Measurements from ENCODE around the gene PLEKHH3. TPM values are rescaled to one million over a fixed set of nuclear protein-coding genes. Genes with fewer than 3 reads are reported as not detected.
"Not testable (repeated sequence)": the region's sequence is repeated elsewhere in the genome, so short reads cannot be mapped to it uniquely, and the experiment has no call there.

The PLEKHH3 gene
- polyA plus RNA-seq, 4 donors, result 13.5 to 19.4 (median 15.1) TPM

- no peak for DNase-seq (ENCODE audit: low read depth in 4 of 4, low spot score in 3 of 4)
These were observed 36.7 kb downstream of the PLEKHH3 start for GRCh38 chr17:42640121-42640520.

- no peak for DNase-seq (ENCODE audit: low read depth in 4 of 4, low spot score in 3 of 4)
These were observed 37.2 kb downstream of the PLEKHH3 start for GRCh38 chr17:42639525-42640113.

GRCh38 chr17:42632949-42633444 lies 43.8 kb downstream of the PLEKHH3 start:
- no peak for DNase-seq (ENCODE audit: low read depth in 4 of 4, low spot score in 3 of 4)

- DNase-seq (ENCODE audit: low read depth in 4 of 4, low spot score in 3 of 4), result no peak
These were observed 47.3 kb downstream of the PLEKHH3 start for GRCh38 chr17:42629411-42630009.

- DNase-seq (ENCODE audit: low read depth in 4 of 4, low spot score in 3 of 4), result not testable (repeated sequence)
These were observed 49.6 kb downstream of the PLEKHH3 start for GRCh38 chr17:42627032-42627764.

DNA sequence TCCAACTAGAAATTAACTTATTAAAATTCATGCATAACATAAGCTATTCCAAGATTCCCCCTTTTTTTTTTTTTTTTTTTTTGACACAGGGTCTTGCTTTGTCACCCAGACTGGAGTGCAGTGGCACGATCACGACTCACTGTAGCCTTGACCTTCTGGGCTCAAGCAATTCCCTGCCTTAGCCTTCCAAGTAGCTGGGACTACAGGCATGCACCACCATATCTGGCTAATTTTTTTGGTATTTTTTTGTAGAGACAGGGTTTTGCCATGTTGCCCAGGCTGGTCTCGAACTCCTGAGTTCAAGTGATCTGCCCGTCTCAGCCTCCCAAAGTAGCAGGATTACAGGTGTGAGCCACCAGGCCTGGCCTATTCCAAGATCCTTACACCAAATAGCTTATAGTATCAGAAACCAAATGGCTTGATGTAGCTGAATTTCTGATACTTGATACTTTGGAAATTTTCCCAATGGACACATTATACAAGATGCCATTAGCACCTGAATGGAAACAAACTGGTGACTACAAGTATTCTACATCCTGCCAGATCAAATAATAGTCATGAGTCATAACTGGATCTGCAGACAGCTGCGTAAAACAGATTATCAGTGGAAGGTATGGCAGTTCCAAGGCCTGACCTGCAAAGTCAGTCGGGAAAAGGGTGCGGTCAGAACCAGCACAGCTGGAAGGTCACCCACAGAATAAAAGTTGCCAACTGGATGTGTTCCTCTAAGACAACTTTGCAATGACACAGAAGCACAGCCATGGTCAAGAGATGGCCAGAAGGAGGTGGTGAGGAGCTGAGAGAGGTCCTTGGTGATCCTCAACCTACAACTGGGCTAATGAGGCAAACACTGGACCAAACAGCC lies 52.8 kb downstream of the PLEKHH3 start:
- DNase-seq (ENCODE audit: low read depth in 4 of 4, low spot score in 3 of 4), result no peak

GRCh38 chr17:42623271-42623670 lies 53.5 kb downstream of the PLEKHH3 start:
- no peak for DNase-seq (ENCODE audit: low read depth in 4 of 4, low spot score in 3 of 4)

DNA sequence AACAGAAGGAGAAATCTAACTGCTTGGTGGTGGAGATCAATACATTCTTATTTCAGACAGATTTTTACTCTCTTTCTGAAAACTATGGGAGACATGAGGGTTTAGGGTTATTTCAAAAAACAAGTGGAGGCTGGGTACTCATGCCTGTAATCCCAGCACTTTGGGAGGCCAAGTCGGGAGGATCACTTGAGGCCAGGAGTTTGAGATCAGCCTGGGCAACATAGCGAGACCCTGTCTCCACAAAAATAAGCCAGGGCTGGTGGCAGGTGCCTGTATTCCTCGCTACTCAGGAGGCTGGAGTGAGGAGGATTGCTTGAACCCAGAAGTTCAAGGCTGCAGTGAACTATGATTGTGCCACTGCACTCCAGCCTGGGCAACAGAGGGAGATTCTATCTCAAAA lies 54.8 kb downstream of the PLEKHH3 start:
- DNase-seq (ENCODE audit: low read depth in 4 of 4, low spot score in 3 of 4), result not testable (repeated sequence)

DNA sequence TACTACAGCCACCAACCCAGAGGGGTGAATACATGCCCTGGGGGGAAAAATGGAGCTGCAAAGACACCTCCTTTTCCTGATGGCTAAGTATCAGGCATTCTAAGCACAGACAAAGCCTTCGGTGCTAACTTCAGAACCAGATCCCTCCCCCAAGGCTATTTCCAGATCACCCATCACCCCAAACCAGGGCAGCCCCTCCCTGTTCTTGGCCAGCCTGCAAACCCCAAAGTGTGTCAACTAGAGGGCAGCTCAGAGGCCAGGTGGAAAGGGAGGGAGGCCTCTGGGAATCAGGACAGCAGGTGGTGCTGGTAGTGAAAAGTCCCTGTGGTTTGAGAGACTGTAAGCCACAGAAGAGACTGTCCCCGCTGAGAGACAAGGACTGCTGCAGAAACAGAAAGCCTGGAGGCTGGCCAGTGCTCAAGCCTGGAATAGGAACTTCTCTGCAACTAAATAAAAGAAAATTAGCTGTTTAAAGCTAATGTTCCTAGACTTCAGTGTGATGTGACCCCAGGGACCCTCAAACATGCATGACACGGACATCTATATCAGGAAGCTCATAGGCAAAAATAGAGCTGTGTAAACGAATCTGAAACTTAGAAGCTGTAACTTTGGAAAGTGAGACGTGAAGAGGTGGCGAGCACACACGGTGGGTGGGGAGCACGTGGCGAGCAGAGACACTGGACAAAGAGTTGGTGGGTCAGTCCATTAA lies 58.2 kb downstream of the PLEKHH3 start:
- no peak for DNase-seq (ENCODE audit: low read depth in 4 of 4, low spot score in 3 of 4)

- no peak for DNase-seq (ENCODE audit: low read depth in 4 of 4, low spot score in 3 of 4)
These were observed 58.8 kb downstream of the PLEKHH3 start for GRCh38 chr17:42617956-42618431.

Other genes with a start within 250 kb of the PLEKHH3 start
- 10 to 100 TPM; 43.1 to 58.2 (median 55.1) TPM for gene ATP6V0A1, start 218.1 kb downstream of the PLEKHH3 start, polyA plus RNA-seq (ENCODE audit: insufficient read length in 4 of 4)
- gene NAGLU, start 140.8 kb downstream of the PLEKHH3 start, polyA plus RNA-seq (ENCODE audit: insufficient read length in 4 of 4), result 10 to 100 TPM; 18.8 to 31.7 (median 24.2) TPM
- gene HSD17B1, start 124.1 kb downstream of the PLEKHH3 start, polyA plus RNA-seq (ENCODE audit: insufficient read length in 4 of 4), result 1 to 10 TPM; 3.0 to 4.8 (median 3.4) TPM
- gene COASY, start 114.8 kb downstream of the PLEKHH3 start, polyA plus RNA-seq (ENCODE audit: insufficient read length in 4 of 4), result 10 to 100 TPM; 55.6 to 60.9 (median 57.1) TPM
- gene MLX, start 109.9 kb downstream of the PLEKHH3 start, polyA plus RNA-seq (ENCODE audit: insufficient read length in 4 of 4), result 10 to 100 TPM; 33.9 to 37.7 (median 34.6) TPM
- 10 to 100 TPM; 16.7 to 17.9 (median 16.9) TPM for gene PSMC3IP, start 99.3 kb downstream of the PLEKHH3 start, polyA plus RNA-seq (ENCODE audit: insufficient read length in 4 of 4)
- gene RETREG3, start 67.6 kb downstream of the PLEKHH3 start, polyA plus RNA-seq (ENCODE audit: insufficient read length in 4 of 4), result 10 to 100 TPM; 42.5 to 46.6 (median 44.4) TPM
- gene TUBG1, start 67.3 kb downstream of the PLEKHH3 start, polyA plus RNA-seq (ENCODE audit: insufficient read length in 4 of 4), result 10 to 100 TPM; 55.8 to 66.1 (median 59.4) TPM
- 10 to 100 TPM; 21.6 to 28.1 (median 25.9) TPM for gene TUBG2, start 17.7 kb downstream of the PLEKHH3 start, polyA plus RNA-seq (ENCODE audit: insufficient read length in 4 of 4)
- gene CCR10, start 4.8 kb upstream of the PLEKHH3 start, polyA plus RNA-seq (ENCODE audit: insufficient read length in 4 of 4), result 1 to 10 TPM; 1.1 to 2.2 (median 1.3) TPM
- 10 to 100 TPM in 1 of 4 donors, 1 to 10 TPM in 3; 8.4 to 10.1 (median 8.5) TPM for gene CNTNAP1, start 5.5 kb upstream of the PLEKHH3 start, polyA plus RNA-seq (ENCODE audit: insufficient read length in 4 of 4)
- gene EZH1, start 68.0 kb upstream of the PLEKHH3 start, polyA plus RNA-seq (ENCODE audit: insufficient read length in 4 of 4), result 10 to 100 TPM; 37.0 to 50.2 (median 45.4) TPM
- gene RAMP2, start 84.2 kb upstream of the PLEKHH3 start, polyA plus RNA-seq (ENCODE audit: insufficient read length in 4 of 4), result 100 to 1,000 TPM; 104 to 113 (median 110) TPM
- gene VPS25, start 96.5 kb upstream of the PLEKHH3 start, polyA plus RNA-seq (ENCODE audit: insufficient read length in 4 of 4), result 10 to 100 TPM; 85.0 to 90.7 (median 88.9) TPM
- gene WNK4, start 103.6 kb upstream of the PLEKHH3 start, polyA plus RNA-seq (ENCODE audit: insufficient read length in 4 of 4), result 10 to 100 TPM; 11.3 to 14.7 (median 12.2) TPM
- gene COA3, start 121.7 kb upstream of the PLEKHH3 start, polyA plus RNA-seq (ENCODE audit: insufficient read length in 4 of 4), result 100 to 1,000 TPM; 166 to 178 (median 172) TPM
- gene CNTD1, start 121.9 kb upstream of the PLEKHH3 start, polyA plus RNA-seq (ENCODE audit: insufficient read length in 4 of 4), result 1 to 10 TPM; 1.7 to 3.1 (median 2.0) TPM
- gene BECN1, start 147.3 kb upstream of the PLEKHH3 start, polyA plus RNA-seq (ENCODE audit: insufficient read length in 4 of 4), result 10 to 100 TPM; 64.8 to 78.0 (median 69.2) TPM
- 100 to 1,000 TPM; 107 to 121 (median 119) TPM for gene PSME3, start 156.4 kb upstream of the PLEKHH3 start, polyA plus RNA-seq (ENCODE audit: insufficient read length in 4 of 4)
- 1 to 10 TPM in 3 of 4 donors, under 1 TPM in 1; 0.83 to 1.2 (median 1.2) TPM for gene AOC2, start 167.6 kb upstream of the PLEKHH3 start, polyA plus RNA-seq (ENCODE audit: insufficient read length in 4 of 4)
- gene AOC3, start 174.2 kb upstream of the PLEKHH3 start, polyA plus RNA-seq (ENCODE audit: insufficient read length in 4 of 4), result 1 to 10 TPM; 5.3 to 7.5 (median 6.5) TPM
- gene G6PC1, start 223.8 kb upstream of the PLEKHH3 start, polyA plus RNA-seq (ENCODE audit: insufficient read length in 4 of 4), result 1 to 10 TPM; 4.2 to 7.6 (median 4.9) TPM

Data from right renal pelvis (tissue), 4 donors.